Measurements from ENCODE around the gene CEP164. TPM values are rescaled to one million over a fixed set of nuclear protein-coding genes. Genes with fewer than 3 reads are reported as not detected.

Gene CEP164
- total and polyA plus RNA-seq, 2 experiments from 2014 or later = 13.9 to 23.8 TPM

DNA sequence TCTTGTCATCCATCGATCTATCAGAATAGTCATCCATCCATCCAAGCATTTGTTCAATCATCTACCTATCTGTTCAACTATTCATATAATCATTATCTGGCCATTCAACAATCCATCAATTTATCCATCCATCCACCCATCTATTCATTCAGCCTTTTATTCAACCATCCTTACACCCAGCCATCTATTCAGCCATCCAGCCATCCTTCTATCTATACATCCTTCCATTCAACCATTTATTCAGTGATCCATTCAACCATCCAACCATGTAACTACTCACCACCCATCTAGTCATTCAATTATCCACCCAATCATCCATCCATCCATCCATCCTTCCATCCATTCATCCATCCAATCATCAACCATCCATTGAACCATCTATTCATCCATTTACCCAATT is 106.8 kb downstream of the CEP164 start (continued):
- TF ChIP-seq, protein P1, sequence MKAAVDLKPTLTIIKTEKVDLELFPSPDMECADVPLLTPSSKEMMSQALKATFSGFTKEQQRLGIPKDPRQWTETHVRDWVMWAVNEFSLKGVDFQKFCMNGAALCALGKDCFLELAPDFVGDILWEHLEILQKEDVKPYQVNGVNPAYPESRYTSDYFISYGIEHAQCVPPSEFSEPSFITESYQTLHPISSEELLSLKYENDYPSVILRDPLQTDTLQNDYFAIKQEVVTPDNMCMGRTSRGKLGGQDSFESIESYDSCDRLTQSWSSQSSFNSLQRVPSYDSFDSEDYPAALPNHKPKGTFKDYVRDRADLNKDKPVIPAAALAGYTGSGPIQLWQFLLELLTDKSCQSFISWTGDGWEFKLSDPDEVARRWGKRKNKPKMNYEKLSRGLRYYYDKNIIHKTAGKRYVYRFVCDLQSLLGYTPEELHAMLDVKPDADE (IDR thresholded peaks at IDR 0.05) = no peak
- TF ChIP-seq STAT1 (IDR thresholded peaks at IDR 0.05; ENCODE audit: unreplicated experiment) (no peak), EZH2phosphoT487 (IDR thresholded peaks at IDR 0.05; ENCODE audit: unreplicated experiment) (no peak), JUNB (IDR thresholded peaks at IDR 0.05; ENCODE audit: unreplicated experiment) (no peak), ZNF331 (CRISPR knock-in tag; IDR thresholded peaks at IDR 0.05; ENCODE audit: low read depth) (no peak), EZH2 (IDR thresholded peaks at IDR 0.05; ENCODE audit: low read depth, unreplicated experiment) (no peak), ZNF114 (CRISPR knock-in tag; IDR thresholded peaks at IDR 0.05) (no peak), CREB1 (CRISPR knock-in tag; IDR thresholded peaks at IDR 0.05; ENCODE audit: low read depth) (no peak), NANOG (IDR thresholded peaks at IDR 0.05; ENCODE audit: borderline replicate concordance) (no peak)
- TF ChIP-seq, protein P2, sequence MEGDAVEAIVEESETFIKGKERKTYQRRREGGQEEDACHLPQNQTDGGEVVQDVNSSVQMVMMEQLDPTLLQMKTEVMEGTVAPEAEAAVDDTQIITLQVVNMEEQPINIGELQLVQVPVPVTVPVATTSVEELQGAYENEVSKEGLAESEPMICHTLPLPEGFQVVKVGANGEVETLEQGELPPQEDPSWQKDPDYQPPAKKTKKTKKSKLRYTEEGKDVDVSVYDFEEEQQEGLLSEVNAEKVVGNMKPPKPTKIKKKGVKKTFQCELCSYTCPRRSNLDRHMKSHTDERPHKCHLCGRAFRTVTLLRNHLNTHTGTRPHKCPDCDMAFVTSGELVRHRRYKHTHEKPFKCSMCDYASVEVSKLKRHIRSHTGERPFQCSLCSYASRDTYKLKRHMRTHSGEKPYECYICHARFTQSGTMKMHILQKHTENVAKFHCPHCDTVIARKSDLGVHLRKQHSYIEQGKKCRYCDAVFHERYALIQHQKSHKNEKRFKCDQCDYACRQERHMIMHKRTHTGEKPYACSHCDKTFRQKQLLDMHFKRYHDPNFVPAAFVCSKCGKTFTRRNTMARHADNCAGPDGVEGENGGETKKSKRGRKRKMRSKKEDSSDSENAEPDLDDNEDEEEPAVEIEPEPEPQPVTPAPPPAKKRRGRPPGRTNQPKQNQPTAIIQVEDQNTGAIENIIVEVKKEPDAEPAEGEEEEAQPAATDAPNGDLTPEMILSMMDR (conservative IDR thresholded peaks at IDR 0.05; ENCODE audit: low read depth in 2 of 2) = no peak
- TF ChIP-seq, protein P3, sequence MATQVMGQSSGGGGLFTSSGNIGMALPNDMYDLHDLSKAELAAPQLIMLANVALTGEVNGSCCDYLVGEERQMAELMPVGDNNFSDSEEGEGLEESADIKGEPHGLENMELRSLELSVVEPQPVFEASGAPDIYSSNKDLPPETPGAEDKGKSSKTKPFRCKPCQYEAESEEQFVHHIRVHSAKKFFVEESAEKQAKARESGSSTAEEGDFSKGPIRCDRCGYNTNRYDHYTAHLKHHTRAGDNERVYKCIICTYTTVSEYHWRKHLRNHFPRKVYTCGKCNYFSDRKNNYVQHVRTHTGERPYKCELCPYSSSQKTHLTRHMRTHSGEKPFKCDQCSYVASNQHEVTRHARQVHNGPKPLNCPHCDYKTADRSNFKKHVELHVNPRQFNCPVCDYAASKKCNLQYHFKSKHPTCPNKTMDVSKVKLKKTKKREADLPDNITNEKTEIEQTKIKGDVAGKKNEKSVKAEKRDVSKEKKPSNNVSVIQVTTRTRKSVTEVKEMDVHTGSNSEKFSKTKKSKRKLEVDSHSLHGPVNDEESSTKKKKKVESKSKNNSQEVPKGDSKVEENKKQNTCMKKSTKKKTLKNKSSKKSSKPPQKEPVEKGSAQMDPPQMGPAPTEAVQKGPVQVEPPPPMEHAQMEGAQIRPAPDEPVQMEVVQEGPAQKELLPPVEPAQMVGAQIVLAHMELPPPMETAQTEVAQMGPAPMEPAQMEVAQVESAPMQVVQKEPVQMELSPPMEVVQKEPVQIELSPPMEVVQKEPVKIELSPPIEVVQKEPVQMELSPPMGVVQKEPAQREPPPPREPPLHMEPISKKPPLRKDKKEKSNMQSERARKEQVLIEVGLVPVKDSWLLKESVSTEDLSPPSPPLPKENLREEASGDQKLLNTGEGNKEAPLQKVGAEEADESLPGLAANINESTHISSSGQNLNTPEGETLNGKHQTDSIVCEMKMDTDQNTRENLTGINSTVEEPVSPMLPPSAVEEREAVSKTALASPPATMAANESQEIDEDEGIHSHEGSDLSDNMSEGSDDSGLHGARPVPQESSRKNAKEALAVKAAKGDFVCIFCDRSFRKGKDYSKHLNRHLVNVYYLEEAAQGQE (IDR thresholded peaks at IDR 0.05; ENCODE audit: unreplicated experiment) = no peak

DNA sequence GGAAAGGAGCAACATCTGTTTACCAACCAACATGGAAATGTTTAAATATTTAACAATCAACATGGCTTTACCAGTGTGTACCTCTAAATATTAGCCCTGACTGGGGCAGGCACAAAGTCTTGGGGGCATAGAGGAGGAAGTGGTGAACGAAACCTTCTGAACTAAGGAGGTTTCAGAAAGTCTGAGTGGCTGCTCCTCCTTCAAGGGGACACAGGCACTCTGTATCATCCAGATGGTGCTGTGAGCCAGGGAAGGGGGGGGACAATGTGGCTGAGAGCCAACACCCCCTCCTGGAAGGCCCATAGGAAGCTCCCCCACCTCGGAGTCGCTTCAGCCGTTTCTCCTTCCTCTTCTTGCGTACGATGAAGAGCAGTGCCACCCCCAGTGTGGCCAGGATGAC is 107.7 kb downstream of the CEP164 start:
- no peak overlapping the region for H2AFZ ChIP-seq
- H3K79me2 ChIP-seq (replicated peaks; ENCODE audit: insufficient read depth) = no peaks in the 10 kb centered on the region
- Mint-ChIP-seq H3K27me3 (ENCODE audit: insufficient read depth, low read depth, poor library complexity) (peaks cover 3% of the 10 kb centered on the region), H3K4me3 (no peak overlapping the region), H3K4me1 (peaks cover 7% of the 10 kb centered on the region; the same call in 2 of the 3 replicates), H3K27ac (no peak overlapping the region), H3K9me3 (no peaks in the 10 kb centered on the region), H3K36me3 (ENCODE audit: low read depth) (no peaks in the 10 kb centered on the region)
- DNase-seq (ENCODE audit: low spot score) (no peak), ATAC-seq (no peak)
- H3K27ac ChIP-seq (ENCODE audit: low read depth) = no peak overlapping the region
- no peaks in the 10 kb centered on the region for H3K9me2 ChIP-seq (ENCODE audit: insufficient read depth)
- no peaks in the 10 kb centered on the region for H3K27me3 ChIP-seq (ENCODE audit: insufficient read depth)
- no peaks in the 10 kb centered on the region for H3K36me3 ChIP-seq (ENCODE audit: insufficient read depth)
- no peaks in the 10 kb centered on the region; the same call in 1 of the 2 replicates for H3K4me1 ChIP-seq (ENCODE audit: insufficient read depth)
- no peaks in the 10 kb centered on the region for H4K20me1 ChIP-seq (replicated peaks; ENCODE audit: insufficient read depth)
- no peak overlapping the region for H3K4me3 ChIP-seq
- no peak overlapping the region for H3K4me2 ChIP-seq
- H3F3A ChIP-seq (replicated peaks; ENCODE audit: low read depth) = no peaks in the 10 kb centered on the region
- TF ChIP-seq, protein P2 (conservative IDR thresholded peaks at IDR 0.05; ENCODE audit: low read depth in 2 of 2) = no peak
- TF ChIP-seq ZNF114 (CRISPR knock-in tag; IDR thresholded peaks at IDR 0.05) = no peak
- no peak for TF ChIP-seq NANOG (IDR thresholded peaks at IDR 0.05; ENCODE audit: borderline replicate concordance)
- TF ChIP-seq JUNB (IDR thresholded peaks at IDR 0.05; ENCODE audit: unreplicated experiment) = no peak
- TF ChIP-seq, protein P1 (IDR thresholded peaks at IDR 0.05) = no peak
- TF ChIP-seq CREB1 (CRISPR knock-in tag; IDR thresholded peaks at IDR 0.05; ENCODE audit: low read depth) = no peak
- no peak for TF ChIP-seq EZH2phosphoT487 (IDR thresholded peaks at IDR 0.05; ENCODE audit: unreplicated experiment)
- TF ChIP-seq, protein P3 (IDR thresholded peaks at IDR 0.05; ENCODE audit: unreplicated experiment) = no peak
- TF ChIP-seq EZH2 (IDR thresholded peaks at IDR 0.05; ENCODE audit: low read depth, unreplicated experiment) = no peak
- TF ChIP-seq POLR2AphosphoS5 (IDR thresholded peaks at IDR 0.05; ENCODE audit: low read depth) = no peak
